GM21447 (cell line): ENCODE measurements around the gene MARCO.
"Not testable (repeated sequence)": the region's sequence is repeated elsewhere in the genome, so short reads cannot be mapped to it uniquely, and the experiment has no call there.

ENCODE experiments used
- ATAC-seq: cut with Tn5 transposase; IDR thresholded peaks from one replicate; pipeline ENCODE4 v1.9.1; 2021; ENCODE audit not compliant: unreplicated experiment

Gene MARCO

DNA sequence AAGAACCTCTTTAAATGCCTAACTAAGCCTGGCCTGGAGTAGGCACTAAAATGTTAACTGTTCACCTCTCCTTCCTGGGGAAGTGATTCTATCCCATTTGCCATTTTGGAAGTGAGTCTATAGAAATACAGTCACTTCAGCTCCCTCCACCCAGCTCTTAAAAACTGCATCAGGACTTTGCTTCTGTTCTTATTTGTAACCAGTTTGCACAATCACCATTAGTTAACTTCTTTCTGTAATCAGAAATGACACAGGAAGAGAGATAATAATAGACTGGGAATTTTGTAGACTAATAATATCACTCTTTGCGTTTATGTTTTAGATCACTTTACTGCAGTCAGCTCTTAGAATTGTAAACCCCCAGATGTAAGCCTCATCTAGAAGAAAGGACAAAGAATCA is 16.0 kb upstream of the MARCO start:
- ATAC-seq: no peak

DNA sequence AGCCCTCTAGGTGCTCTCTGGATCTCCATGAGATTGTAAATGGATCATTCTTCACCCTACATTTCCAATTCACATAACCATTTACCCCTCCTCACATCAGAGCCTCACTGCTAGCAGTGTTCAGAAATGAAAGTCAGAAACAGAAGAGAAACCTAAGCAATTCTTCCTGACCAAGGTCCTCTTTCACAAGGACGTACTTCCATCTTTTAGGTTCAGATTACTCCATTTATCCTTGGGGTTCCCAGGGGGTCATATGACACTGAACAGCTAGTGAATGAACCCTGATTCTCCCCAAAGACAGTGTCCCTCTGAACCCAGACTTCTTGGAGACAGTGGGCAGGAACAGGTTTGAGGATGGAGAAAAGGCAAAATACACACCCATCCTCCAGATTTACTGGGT is 12.9 kb upstream of the MARCO start:
- ATAC-seq: no peak

- ATAC-seq: no peak
Measured at GRCh38 chr2:118932949-118933348, 9.0 kb upstream of the MARCO start.

DNA sequence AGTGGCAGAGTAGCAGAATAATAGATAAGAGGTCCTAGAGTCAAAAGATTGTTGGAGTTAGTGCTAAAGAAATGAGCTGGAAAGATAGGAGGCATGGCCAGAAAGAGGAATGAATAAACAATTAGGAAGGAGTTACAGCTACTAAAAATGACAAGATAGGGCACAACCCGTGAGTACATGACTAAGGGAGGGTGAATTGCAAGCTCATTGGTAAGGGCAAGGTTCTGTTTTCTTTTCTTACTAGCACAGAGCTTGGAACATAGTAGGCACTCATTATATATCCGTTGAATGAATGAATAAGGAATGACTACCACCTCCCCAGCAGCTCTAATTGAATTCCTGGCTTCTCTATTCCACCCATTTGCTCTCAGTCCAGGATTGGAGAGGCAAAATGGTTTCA is 5.7 kb upstream of the MARCO start:
- no peak for ATAC-seq

- no peak for ATAC-seq
Measured at GRCh38 chr2:118936936-118937335, 5.1 kb upstream of the MARCO start.

GRCh38 chr2:118937817-118938216 is 4.2 kb upstream of the MARCO start:
- ATAC-seq: no peak

- ATAC-seq: no peak
Measured at GRCh38 chr2:118939994-118940393, 2.0 kb upstream of the MARCO start.

DNA sequence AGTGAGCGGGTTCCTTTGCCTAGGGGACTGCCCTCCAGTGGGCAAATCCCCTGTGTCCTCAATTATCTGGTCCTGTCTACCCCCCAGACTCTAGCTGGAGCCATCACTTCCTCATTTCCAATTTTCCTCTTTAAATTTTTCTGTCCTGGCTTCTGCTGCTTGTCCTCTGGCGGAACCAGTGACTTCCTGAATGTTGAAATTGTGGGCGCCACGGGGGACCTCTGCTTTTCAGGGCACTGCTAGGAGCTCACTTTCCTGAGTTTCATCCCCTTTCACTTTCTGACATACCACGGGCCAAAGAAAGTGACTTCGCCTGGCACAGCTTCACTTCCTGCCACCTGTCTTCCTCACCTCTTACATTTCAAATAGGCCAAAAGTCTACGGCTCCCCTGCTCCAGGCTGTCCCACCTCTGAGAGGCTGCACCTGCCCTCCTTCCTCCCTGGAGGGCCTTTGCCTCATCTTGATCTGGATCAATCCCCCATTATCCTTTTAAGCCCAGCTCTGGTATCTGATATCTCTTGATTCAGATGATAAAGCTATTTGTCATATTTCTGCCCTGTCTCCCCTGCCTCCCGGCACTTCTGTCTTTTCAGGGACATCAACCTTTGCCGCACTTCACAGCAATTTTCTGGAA is 1.4 kb upstream of the MARCO start:
- ATAC-seq: no peak

DNA sequence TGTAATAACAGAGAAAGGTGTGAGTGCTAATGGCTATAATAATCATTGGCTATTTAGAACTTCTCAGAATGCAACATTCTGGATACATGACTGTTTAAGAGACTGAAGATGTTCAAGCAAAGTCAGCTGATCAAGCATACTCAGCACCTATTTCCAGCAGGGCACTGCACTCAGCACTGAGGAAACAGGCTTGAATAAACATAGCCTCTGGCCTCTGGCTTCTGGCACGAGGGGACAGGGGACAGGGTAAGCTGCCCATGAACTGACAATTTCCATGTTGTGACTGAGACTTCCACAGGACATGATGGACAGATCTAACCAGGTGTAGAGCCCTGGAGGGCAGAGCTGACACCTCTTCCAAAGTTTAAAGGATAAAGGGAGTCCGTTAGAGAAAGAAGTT is 1.3 kb downstream of the MARCO start:
- ATAC-seq: no peak

- ATAC-seq: no peak
Measured at GRCh38 chr2:118945881-118946280, 3.9 kb downstream of the MARCO start.

- ATAC-seq: not testable (repeated sequence)
Measured at GRCh38 chr2:118948266-118948665, 6.3 kb downstream of the MARCO start.

- ATAC-seq: no peak
Measured at GRCh38 chr2:118954297-118955060, 12.5 kb downstream of the MARCO start.

DNA sequence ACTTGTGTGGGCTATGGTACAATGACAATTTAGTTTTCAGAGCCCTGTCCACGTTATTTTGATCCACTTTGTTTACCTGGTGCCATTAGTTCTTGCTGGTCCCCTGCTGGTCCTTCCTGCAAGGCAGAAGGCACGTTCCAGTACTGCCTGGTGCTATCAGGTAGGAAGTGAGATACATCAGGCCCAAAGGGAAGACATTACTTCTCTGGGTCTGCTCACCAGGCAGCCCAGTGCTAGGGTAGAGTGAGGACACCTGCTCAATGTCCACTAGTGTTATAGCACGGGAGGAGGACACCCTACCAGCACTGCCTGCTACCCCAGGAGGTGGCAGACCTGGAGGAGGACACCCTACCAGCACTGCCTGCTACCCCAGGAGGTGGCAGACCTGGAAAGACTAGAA is 23.7 kb downstream of the MARCO start:
- no peak for ATAC-seq

- no peak for ATAC-seq
Measured at GRCh38 chr2:118967124-118967880, 25.3 kb downstream of the MARCO start.

- ATAC-seq: no peak
Measured at GRCh38 chr2:118968042-118968441, 26.0 kb downstream of the MARCO start.

- ATAC-seq: no peak
Measured at GRCh38 chr2:118968961-118969733, 27.2 kb downstream of the MARCO start.

- ATAC-seq: no peak
Measured at GRCh38 chr2:118969734-118970395, 27.9 kb downstream of the MARCO start.

DNA sequence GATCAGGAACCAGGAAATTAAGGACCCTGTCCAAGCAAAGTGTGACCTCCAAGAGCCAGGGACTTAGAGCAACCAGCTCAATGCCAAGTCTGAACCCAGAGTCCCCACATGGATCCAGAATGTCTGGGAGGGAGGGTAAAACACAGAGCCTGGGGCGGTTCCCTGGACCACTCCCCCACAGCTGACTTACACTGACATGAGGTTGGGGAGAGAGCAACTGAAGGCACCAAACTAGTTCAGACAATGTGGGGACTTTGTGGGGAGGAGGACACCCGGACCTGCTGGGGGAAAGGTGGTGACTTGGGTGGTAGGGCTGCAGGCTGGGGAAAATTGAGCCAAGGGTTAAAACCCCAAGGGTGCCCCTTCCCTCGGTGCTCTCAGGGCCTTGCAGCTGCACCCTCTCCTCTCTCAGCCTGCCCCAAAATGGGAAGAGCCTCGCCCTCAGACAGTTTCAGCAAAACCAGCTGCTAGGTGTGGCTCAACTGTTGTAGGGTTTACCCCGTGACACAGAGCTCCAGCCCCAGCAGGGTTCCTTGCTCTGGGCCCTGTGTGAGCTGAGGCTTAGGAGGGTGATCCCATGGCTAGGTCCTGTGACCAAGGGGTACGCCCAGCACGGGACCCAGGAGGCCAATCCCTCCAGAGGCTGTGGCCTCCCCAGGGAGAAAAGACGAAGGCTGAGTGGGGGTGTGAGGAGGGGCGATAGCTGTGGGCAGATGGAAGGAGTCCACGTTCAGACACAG is 28.6 kb downstream of the MARCO start:
- ATAC-seq: no peak

DNA sequence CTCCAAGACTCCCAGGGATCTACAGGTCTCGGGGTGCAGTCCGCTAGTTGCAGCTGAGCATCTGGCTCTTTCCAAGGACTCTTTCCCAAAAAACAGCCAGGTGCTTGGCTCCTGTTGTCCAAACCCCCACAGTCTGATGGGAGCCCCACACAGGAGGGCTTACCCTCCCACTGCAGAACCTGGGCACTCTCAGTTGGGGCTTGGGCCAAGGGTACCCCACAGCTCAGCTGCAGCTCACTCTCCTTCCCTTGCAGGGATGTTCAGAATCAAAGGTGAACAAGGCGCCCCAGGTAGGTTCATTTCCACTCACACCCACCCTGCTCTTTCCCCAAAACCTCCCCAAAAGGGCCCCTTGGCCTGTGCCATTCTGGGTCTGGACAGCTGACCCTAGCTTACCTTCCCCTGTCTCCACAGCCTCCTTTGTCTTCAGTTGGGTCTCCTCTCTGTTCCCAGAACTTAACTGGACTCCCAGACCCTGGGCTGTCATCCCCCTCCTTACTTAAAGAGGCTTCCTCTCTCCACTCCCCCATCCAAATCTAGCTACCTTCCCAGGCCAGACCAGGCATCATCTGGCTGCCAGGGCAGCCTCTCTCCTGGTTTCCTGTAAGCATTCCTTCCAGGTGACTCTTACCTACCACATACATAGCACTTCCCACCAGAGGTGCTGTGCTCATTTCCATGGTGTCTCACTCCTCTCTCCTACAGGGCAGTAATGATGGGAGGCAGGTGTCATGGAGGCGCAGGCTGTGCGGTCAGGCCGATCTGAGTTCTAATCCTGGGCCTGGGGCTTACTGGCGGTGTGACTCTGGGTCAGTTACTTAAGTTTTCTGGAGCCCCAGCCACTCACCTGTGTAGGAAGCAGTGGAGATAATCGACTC is 29.5 kb downstream of the MARCO start:
- no peak for ATAC-seq
